Stimulated activated CD8-positive, alpha-beta memory T cell treated with anti-CD3 and anti-CD28 coated beads, Interleukin-4, amount 100 ng/mL, for 1 hour (primary cell): ENCODE results near the gene ADPRS.

ENCODE experiments used
- DNase-seq, 2 donors: peaks; one replicate each; pipeline ENCODE4 v3.0.0-alpha.2; 2020; ENCODE audit warnings: low read depth in 2 of 2, low spot score in 1 of 2

The ADPRS gene

GRCh38 chr1:36128905-36129206 lies 40.2 kb downstream of the ADPRS start:
- DNase-seq = no peak

GRCh38 chr1:36132029-36132428 lies 43.3 kb downstream of the ADPRS start:
- DNase-seq = no peak

DNA sequence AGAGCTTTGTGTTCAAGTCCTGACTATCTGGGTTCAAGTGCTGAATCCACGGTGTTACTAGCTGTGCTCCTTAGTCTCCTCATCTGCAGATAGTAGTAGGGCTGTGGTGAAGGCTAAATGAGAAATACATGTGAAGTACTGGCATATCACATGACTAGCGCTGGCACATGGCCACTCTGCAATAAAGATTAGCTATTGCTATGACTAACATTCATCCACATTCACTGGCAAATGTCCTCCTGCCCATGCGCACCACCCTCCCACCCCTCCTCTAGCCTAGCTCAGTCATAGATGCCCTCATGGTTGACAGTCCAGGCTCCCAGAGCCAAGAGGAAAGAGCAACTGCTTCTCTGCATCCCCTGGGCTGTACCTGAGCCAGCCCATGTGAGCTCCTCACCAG lies 44.8 kb downstream of the ADPRS start:
- DNase-seq = no peak

- DNase-seq = no peak
These were observed 45.3 kb downstream of the ADPRS start for GRCh38 chr1:36134031-36134430.

DNA sequence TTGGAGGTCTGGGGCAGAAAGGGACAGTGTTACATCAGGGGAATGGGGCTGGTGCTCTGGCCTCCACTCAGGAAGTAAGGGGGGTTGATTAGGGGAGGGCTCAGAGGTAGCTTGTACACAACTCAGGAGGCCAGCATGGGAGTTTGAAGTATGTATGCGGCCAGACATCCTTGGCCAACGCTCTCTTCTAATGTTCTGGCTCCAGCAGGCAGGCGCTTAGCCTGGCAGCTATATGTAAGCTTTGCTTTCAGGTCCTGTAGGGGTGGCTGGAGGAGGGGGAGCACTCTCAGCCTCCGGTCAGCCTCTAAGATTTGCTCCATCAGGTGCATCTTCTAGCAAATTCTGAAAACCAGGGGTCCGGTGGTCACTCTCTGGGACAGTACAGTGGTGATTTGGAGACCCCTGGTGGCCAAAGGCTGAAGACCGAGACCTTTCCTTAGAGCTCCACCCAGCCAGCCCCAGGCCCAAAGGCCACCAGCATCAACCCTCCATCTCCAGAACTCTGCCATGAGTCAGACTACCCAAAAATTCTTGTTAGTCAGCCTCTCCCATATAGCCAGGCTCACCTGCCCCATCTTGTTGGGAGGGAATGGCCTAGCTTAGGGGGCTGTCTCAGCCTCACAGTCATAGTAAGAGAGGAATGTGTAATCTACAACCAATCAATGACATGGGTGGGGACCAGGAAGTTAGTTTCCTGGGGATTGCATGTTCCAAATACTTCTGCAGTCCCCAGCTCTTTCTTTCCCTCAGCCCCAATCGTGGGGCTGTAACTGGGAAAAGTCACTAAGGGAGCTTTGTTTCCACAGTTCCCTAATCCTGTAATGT lies 46.0 kb downstream of the ADPRS start:
- no peak for DNase-seq

GRCh38 chr1:36135330-36135667 lies 46.6 kb downstream of the ADPRS start:
- no peak for DNase-seq

- no peak for DNase-seq
These were observed 47.1 kb downstream of the ADPRS start for GRCh38 chr1:36135796-36136195.

DNA sequence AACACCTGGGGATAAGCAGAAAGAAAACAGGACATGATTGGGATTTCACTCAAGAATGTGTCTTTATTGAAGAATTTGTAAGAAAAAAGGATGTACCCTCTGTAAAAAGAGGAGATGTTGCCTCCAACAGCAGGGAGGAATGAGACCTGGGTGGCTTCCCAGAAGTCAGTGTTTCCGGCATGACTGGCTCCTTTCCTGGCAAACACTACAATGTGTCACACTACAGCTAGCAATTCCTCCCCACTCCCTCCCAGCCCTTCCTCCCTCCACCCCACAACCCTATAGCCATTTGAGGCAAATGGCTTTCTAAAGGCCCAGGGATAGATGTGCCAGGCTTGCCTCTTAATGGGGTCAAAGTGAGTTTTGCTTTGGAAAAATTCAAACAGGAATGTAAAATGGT lies 47.8 kb downstream of the ADPRS start:
- no peak for DNase-seq

GRCh38 chr1:36137226-36137625 lies 48.5 kb downstream of the ADPRS start:
- no peak for DNase-seq

- no peak for DNase-seq
These were observed 49.1 kb downstream of the ADPRS start for GRCh38 chr1:36137776-36138175.

DNA sequence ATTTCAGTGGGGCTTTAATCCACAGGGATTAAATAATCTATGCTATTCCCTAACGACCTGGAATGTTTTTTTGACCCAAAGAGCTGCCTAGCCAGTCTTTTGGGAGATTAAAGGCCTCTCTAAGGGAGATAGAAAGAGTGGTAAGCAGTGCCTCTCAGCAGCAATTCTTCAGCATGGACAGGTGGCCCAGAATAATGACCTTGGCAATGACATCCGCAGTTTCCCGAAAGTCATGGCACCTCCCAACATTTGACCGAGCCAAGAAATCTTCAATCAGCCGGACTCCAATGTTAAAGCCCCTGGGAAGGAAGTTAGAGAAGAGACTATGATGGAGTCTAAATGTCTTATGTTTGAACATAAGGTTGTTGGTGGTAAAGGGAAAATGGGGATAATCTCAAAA lies 50.8 kb downstream of the ADPRS start:
- DNase-seq = no peak

GRCh38 chr1:36142121-36142520 lies 53.4 kb downstream of the ADPRS start:
- DNase-seq = no peak

- DNase-seq = no peak
These were observed 54.7 kb downstream of the ADPRS start for GRCh38 chr1:36143424-36143823.
